Fibroblast of skin of right biceps (primary cell): ENCODE results near the gene GPHN.

Experiments used
- DNase-seq: peaks from one replicate; pipeline ENCODE4 v3.0.0-alpha.2; 2013

GPHN gene

DNA sequence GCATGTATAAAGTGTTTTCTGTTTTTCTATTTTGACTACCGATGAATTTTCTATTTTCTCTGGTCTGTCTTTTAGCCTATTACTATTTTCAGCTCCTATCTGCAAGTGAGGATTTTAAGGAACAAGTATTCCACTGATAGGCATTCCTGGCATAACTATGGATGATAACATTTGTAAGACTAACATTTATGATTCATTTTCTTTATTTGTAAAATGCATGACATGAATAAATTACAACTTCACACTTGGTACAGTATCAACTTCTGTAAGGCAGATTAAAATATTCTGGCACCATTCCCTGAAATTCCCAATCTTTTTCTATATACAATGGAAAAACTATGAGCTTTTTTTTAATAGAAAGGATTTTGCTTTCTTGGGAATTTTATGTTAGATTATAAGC is 560.3 kb downstream of the GPHN start:
- DNase-seq = peak; percentile 17

DNA sequence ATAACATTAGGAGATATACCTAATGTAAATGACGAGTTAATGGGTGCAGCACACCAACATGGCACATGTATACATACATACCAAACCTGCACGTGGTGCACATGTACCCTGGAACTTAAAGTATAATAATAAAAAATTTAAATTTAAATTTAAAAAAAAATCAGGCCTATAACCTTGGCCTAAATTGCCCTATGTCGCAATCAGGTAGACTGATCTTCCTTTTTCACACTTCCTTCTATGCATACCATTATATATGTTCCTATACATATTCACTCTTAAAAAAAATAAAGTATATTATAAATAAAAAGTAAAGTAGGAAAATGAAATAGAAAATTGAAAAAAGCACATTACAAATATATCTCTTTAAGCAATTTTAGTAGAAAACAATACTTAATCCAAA is 563.6 kb downstream of the GPHN start:
- DNase-seq = no peak

DNA sequence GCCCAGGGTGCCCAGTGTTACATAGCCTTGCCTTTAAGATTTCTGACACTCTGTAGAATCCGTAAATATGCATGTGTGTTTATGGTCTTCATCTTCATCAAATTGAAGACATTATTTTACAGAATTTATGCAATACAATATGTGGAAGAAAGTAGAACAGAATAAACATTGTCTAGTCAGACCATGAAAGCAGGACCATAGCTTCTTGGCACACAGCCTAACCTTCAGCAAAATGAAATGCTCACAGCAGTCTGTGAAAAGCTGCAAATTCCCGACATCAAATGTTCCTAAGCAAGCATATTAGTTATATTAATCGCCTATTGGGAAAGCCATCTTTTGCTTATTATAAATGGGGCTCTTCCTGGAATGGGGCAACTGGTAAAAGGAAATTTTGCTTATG is 570.0 kb downstream of the GPHN start:
- DNase-seq = no peak

DNA sequence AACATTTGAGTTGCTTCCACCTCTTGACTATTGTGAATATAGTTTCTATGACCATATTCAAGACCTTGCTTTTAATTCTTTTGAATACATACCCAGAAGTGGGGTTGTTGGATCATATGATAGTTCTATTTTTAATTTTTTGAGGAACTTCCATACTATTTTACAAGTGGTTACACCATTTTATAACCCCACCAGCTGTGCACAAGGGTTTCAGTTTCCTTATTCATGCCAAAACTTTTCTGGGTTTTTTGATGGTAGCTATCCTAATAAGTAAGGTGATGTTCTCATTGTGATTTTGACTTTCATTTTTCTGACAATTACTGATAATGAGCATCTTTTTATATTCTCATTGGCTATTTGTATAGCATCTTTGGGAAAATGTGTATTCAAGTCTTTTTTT is 571.9 kb downstream of the GPHN start:
- DNase-seq = no peak

DNA sequence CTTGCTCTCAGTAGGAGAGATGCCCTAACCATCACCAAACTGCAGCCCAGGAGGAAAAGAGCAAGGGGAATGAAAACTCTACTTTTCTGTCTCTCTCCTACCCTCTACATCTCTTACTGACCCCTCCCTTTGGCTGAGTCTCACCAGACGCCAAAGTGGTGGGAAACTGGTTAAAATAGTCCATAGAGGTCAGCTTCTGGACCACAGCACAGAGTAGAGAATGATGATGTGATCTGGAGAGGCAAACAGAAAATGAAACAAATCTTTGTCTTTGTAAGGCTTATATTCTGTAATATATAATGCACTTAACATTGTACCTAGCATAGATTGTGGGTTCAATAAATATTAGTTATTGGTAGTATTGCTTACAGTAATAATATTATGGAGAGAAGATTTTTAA is 600.3 kb downstream of the GPHN start:
- no peak for DNase-seq

DNA sequence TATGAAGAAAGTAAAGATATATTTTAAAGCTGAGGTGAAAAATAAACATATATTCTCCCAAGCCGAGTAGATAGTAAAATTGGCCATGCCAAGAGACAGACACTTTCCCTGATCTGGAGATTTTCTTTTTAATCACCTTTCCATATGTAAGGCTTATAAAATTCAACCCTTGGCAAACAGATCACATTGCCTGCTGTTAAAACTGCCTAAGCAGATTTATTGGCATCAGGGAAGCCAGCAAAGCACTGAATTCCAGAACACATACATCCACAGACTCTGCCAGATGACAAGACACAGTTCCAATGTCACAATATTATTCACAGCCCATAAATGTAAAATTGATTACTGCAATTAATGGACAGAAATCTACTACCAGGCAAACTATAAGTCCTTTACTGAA is 603.1 kb downstream of the GPHN start:
- DNase-seq = no peak

DNA sequence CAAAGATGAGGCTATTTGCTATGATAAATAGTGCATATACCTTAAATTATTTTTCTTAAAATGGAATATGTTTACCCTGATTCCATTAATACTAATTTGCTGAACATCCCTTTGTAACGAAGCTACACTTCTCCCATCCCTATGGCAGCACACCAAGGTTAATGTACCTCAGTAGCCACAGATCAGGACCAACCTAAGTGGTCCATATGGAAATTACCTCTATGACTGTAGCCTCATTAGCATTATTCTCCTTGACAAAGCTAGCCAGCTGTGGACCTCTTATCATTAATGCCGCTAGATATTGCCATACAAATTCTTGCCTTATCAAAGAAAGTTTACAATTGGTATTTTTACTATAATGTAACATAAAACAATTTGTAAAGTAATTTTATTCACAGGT is 604.4 kb downstream of the GPHN start:
- no peak for DNase-seq

DNA sequence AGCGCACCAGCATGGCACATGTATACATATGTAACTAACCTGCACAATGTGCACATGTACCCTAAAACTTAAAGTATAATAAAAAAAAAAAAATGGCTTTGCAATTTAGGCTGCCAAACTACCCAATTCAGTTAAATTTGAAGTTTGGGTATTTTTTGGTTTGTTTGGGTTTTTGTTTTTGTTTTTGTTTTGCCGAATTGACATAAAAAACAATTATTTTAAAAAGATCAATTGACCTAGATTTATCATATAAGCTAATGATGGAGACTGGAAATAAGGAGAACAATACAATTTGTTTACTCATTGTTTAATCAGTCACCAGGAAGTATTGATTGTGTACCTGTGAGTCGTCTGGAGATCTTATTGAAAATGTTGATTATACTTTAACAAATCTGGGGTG is 619.2 kb downstream of the GPHN start:
- DNase-seq = no peak

DNA sequence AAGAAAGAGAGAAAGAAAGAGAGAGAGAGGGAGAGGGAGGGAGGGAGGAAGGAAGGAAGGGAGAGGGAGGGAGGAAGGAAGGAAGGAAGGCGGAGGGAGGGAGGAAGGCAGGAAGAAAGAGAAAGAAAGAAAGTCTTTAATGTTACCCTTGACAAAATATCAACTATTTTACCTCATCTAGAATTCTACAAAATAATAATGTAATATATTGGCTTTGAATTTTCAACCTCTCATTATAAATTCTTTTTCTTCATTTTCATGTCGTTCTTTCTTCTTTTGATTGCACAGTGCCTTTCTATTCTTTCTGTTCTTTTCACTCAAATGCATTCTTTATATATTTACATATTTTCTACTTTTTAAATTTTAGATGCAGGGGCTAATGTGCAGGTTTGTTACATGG is 621.8 kb downstream of the GPHN start:
- DNase-seq = no peak

DNA sequence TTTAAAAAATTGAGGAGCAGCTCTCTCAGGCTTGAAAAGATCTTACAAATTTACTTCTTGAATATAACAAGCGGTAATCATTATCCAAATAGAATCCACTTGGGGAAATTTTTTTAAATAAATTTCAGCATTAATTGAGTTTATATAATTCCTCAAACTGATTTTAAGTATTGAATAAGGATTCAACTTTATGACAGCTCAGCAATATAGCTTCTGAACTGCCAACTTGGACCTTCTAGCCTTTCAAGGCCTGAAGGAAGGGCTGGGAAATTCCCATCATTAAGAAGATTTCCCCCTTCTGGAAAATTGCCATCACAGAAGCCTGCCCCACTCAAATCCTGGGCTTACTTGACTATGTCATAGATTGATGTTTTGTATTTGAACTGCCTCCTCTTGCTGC is 623.7 kb downstream of the GPHN start:
- peak; percentile 4 for DNase-seq

DNA sequence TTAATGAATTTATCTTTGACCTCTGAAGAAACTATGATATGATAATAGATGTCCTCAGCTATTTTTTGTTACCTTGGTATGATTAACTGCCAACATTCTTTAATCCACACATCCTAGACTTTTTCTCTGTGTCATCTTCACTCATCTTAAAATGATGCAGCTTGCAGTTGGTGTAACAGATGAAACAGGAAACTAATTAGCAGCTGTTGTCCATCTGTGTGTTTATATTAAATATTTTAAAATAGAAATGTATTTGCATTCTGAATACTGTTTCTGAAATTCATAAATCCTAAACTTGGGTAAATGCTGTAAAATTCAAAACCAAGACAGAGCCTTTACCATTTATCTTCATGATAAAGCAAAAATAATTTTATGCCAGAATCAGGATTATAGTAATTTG is 625.2 kb downstream of the GPHN start:
- DNase-seq = no peak

DNA sequence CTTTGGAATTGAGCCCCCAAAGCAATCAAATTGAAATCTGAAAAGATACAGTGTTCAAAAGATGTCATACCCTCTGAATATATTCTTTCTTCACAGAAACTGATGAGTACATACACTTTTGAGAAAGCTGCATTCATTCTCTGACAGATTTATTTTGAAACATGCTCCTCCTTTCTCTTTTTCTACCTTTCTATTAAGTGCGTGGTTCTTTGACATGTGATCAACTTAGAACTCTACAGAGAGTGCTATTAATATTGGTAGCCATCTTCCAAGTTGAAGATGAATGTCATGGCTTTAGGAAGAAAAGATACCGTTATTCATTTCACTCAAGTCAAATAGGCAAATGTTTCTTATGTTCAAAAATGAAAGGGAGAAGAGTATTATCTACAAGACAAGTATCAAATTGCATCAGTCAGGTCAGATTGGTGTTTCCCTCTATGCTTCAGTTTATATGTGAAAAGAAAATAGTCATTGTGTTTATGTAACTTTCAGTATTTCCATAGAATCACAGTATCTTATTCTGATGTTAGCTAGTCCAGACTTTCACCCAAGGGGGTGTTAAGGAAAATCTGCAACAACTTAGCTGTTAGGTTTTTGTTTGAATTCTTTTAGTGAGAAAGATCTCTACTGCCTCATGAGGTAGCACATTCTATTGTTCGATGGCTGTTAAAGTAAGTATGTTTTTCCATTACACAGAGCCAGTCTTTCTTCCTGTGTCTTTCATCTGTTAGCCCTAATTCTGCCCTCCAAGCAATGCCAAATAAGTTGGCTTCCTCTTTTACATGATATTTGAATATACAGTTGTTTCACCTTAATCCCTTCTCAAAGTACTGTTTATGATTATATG is 625.9 kb downstream of the GPHN start:
- DNase-seq = no peak

DNA sequence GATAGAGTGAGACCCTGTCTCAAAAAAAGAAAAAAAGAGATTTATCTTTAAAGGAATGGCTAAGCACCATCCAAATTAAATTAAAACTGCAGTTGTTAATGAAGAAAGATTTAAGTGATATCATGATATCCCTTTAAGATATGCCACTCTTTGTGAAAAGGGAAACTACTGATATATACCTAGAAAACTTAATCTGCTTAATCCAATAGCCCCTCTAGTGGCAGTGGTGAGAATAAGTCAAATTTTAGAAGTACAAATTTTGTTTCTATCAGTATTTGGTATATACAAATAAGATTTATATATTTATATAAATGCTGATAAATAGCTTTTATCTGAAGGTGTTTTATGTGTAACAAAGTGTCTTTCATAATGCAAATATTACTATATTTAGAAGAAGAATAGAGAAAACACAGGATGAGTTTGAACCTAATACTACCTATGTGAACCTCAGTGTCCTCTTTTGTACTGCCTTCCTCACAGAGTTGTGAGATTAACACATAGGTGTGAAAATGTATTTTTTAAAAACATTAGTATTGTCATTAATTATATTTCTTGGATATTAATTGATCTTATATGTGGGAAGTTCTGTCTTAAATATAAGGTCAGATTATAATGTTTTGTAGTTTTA is 629.9 kb downstream of the GPHN start:
- DNase-seq = peak; percentile 7

DNA sequence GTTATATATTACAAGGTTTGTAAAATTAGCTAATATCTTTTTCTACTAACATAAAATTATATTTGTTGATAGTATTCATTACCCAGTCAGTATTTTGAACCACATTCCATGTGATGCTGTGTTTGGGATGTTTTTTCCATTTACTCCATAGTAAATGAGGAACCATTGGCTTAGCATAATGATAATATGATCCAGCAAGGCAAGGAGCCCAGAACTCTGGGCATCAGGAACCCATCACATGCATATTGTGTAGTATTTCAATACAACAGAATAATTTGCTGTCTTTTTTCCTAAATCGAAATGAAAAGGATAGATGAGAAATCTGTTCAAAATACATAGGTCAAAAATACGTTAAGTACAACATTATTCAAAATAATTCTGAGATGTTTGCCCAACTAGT is 632.6 kb downstream of the GPHN start:
- DNase-seq = no peak

DNA sequence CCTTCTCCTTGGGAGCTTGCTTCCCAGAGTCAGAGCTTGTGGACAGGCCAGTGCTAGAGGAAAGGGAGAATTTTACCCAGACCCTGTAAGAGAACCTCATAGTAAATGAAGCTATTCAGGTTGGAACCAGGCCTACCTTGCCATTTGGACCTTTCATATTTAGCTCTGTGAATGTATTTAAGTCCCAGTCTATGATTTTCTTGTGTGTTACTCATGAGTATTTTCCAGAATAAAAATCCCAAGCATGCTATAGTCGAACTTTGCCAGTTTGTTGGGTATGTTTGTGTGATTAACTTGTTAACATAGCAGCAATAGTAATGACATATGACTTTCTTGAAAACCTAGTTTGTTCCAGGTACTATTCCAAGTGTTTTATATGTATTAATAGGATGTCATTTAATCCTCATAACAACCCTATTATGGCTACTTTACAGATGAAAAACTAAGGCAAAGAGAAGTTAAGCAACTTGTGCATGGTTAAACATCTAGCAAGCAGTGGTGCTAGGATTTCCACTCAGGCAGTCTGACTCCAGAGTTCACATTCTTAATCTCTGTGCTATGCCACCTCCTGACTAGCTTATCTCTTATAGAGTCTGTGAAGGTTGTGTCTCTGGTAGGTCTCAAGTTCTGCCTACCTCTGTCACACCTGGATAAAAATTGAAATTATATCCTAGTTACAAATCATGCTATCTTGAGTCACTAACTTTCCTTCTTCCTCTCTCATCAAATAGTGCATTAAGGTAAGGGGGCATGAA is 633.4 kb downstream of the GPHN start:
- no peak for DNase-seq

DNA sequence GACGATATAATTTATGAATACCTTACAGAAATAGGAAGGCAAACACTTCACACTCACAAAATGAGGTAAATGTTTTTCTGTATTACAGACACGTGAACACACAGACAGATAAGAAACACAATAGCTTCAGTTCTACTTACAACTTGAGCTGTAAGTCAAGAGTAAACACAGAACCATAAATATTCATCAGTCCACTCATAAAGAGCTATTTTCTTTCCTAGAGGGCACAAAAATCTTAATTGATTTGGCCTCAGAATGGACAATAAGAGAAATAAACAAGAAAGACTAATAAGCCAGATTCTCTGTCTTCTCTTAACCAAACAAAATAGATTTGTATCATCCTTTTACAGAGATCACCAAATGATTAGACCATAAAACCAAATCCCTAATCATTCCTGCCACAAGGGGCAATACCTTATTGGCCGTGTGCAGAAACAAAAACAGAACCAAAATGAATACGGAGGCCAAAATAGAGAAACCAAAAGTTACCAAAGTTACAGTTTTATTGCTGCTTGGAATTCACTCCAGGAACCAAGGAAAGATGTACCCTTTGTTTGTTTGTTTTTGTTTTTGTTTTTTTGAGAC is 643.2 kb downstream of the GPHN start:
- no peak for DNase-seq

DNA sequence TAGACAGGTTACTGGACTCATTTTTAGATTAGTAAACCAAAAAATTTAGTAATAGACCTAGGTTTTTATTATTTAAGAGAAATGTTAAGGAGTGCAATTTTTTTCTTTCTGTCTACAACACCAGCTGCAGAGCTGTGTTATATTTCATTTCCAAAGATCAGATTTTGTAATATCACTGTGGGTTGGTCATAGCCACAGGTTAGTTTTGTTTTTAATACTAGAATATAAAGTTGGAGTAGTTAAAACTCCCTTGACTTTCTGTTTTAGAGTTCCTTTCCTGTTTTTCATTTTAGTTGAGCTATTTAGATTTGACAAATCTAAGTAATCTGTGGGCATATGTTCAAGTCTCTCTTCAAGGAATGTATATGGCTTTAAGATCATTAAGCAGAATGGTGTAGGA is 650.6 kb downstream of the GPHN start:
- DNase-seq = no peak

DNA sequence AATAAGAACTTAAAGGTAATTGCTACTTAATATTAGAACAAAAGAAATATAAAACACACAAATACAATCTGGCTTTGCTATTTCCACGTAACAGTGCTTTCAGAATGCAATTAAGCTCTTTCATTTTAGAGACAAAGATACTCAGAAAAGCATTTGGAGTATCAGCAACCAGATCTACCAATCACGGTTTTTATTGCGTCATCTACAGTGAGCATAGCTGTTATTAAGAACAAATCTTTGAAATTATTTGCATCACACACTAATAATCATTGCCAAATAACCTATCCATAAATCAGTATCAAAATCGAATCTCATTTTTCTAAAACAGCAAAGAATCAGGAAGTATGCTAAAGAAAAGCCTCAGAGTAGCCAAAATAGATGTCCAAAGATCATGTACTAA is 654.4 kb downstream of the GPHN start:
- no peak for DNase-seq

DNA sequence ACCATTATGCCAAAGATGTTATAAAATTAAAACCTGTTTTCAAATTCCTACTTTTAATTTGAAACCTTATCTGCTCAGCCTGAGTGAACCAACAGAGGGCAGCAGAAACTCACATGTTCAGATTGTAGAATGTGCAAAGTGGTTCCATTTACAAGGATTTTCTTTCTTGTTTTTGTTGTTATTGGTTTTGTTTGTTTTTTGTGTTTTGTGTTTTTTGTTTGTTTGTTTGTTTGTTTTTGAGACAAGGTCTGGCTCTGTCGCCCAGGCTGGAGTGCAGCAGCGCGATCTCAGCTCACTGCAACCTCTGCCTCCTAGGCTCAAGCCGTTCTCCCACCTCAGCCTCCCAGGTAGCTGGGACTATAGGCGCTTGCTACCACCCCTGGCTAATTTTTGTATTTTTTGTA is 658.5 kb downstream of the GPHN start:
- peak; percentile 26 for DNase-seq

DNA sequence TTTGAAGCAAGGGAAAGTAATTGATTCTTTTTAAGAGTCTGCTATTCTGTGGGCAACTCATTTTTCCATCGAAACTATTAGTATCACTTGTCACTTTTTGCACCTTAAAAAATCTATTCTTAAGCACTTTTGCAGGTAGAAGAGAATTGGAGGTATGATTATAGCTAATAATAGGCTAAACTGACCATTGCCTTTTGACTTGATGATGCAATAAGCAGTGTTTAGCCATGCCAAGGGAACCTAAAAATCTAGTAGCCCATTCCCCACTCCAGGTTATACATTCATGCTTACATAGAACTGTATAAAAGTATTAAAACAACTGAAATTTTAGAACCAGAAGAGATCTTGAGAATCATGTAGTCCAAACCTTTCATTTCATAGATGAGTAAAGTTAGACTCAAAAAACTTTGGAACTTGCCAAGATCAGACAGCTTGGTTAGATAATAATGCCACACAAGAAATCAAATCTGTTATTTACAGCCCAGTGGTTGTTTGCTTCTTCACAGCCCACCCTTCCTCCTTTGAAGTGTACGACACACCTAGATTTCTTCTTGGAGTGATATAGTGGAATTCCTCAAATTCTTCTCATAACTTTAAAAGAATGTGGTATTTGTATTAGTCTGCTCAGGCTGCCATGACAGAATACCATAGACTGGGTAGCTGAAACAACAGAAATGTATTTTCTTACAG is 659.6 kb downstream of the GPHN start:
- peak; percentile 24 for DNase-seq

DNA sequence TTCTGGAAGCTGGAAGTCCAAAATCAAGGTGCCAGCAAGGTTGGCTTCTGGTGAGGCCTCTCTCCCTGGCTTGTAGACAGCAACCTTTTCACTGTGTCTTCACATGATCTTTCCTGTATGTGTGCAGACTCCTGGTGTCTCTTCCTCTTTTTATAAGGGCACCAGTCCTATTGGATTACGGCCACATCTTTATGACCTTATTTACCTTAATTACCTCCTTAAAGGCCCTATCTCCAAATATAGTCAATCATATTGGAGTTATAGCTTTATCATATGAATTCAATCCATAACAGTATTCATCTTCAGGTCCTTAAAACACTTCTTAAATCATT is 660.1 kb downstream of the GPHN start:
- no peak for DNase-seq

DNA sequence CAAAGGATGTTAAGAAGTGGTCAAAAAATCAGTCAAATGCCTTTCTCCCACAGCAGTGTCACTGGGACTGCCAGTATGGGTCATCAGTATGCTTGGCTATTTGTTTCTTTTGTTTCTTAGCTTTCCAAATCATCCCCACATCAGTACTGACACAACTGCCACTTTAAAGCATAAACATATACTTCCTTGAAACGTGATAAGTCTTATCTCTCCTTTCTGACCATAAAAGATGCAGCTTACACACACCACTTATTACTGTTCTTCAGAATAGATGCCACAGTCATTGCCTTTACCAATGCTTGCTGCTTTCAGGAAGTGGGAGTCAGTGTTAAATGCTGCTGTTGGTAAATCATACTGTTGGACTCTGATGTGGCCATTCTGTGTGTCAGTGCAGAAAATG is 662.7 kb downstream of the GPHN start:
- no peak for DNase-seq

DNA sequence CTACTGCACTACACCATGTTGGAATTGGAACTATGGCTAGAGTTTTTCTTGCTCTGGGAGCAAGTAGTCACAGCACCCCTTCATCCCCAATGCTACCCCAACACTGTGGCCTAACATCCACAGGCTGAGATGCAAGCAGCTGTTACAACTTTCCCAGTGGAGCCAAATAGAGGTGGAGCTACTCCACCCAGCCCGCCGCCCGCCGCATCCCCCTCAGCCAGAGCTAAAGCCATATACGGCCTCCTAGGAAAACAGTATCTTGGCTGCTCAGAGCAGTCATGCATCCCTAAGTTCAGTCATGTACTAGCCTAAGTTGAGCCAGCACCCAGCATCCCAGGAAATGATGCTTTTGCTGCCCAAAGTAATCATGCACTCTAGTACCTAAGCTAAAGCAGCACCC is 664.1 kb downstream of the GPHN start:
- no peak for DNase-seq
